Measurements from ENCODE around the gene DNAH10.

DNAH10 gene

GRCh38 chr12:123934829-123935228, 172.7 kb downstream of the DNAH10 start:
- in situ Hi-C loops (cut with HindIII; ENCODE audit: low sequenced_read_pairs) = no loop called here
- TF ChIP-seq CTCF (IDR thresholded peaks at IDR 0.05; ENCODE audit: low read depth, low read length, missing control alignments) = no peak
- no peak for DNase-seq (ENCODE audit: low read depth)
- no peak overlapping the region for H3K4me3 ChIP-seq (ENCODE audit: low read depth, low read length)

GRCh38 chr12:123935956-123936355, 173.9 kb downstream of the DNAH10 start:
- no peak for TF ChIP-seq CTCF (IDR thresholded peaks at IDR 0.05; ENCODE audit: low read depth, low read length, missing control alignments)
- H3K4me3 ChIP-seq (ENCODE audit: low read depth, low read length) = no peak overlapping the region
- in situ Hi-C loops (cut with HindIII; ENCODE audit: low sequenced_read_pairs) = no loop called here
- no peak for DNase-seq (ENCODE audit: low read depth)

GRCh38 chr12:123936471-123936870, 174.4 kb downstream of the DNAH10 start:
- no peak overlapping the region for H3K4me3 ChIP-seq (ENCODE audit: low read depth, low read length)
- no peak for TF ChIP-seq CTCF (IDR thresholded peaks at IDR 0.05; ENCODE audit: low read depth, low read length, missing control alignments)
- in situ Hi-C loops (cut with HindIII; ENCODE audit: low sequenced_read_pairs) = no loop called here
- DNase-seq (ENCODE audit: low read depth) = no peak

GRCh38 chr12:123936956-123937706, 175.0 kb downstream of the DNAH10 start:
- no peak for DNase-seq (ENCODE audit: low read depth)
- no peak for TF ChIP-seq CTCF (IDR thresholded peaks at IDR 0.05; ENCODE audit: low read depth, low read length, missing control alignments)
- in situ Hi-C loops (cut with HindIII; ENCODE audit: low sequenced_read_pairs) = no loop called here
- H3K4me3 ChIP-seq (ENCODE audit: low read depth, low read length) = no peak overlapping the region

GRCh38 chr12:123937707-123938591, 175.8 kb downstream of the DNAH10 start:
- in situ Hi-C loops (cut with HindIII; ENCODE audit: low sequenced_read_pairs) = no loop called here
- TF ChIP-seq CTCF (IDR thresholded peaks at IDR 0.05; ENCODE audit: low read depth, low read length, missing control alignments) = no peak
- DNase-seq (ENCODE audit: low read depth) = no peak
- no peak overlapping the region for H3K4me3 ChIP-seq (ENCODE audit: low read depth, low read length)

- peak; percentile 36 for TF ChIP-seq CTCF (IDR thresholded peaks at IDR 0.05; ENCODE audit: low read depth, low read length, missing control alignments)
- no peak overlapping the region for H3K4me3 ChIP-seq (ENCODE audit: low read depth, low read length)
- in situ Hi-C loops (cut with HindIII; ENCODE audit: low sequenced_read_pairs) = no loop called here
- no peak for DNase-seq (ENCODE audit: low read depth)
Measured at GRCh38 chr12:123938679-123939480, 176.8 kb downstream of the DNAH10 start.
